Measurements from ENCODE around the gene DPP7. TPM values are rescaled to one million over a fixed set of nuclear protein-coding genes. Genes with fewer than 3 reads are reported as not detected.

Gene DPP7
- total and polyA plus RNA-seq, 2 of the 8 experiments (the other 6 are each of a cell fraction or from before 2014, with no cell fraction given) = 21.2 to 26.8 TPM

DNA sequence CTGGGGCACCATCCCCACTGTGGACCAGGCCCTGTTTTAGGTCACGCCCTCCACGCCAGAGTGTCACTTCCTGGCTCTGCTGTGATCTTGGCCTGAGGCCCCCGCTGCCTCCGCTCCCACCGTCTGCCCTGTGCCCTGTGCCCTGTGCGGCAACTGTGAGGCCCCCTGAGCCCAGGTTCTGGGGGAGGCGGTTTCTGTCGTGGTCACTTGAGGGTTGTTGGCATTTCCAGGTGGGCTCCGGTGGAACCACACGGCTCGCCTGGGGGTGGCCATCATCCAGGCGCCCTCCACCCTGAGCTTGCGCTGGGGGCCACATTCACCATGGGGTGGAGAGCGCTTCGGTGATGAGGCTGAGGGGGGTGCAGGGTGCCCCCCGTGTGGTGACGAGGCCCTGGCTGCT, 6.6 kb downstream of the DPP7 start:
- H4K8ac ChIP-seq (ENCODE audit: extremely low read depth, insufficient read depth, low read length) = no peak overlapping the region; the same call in 1 of the 2 replicates
- H2BK5ac ChIP-seq (ENCODE audit: low read depth, low read length) = no peak overlapping the region
- H3K18ac ChIP-seq (ENCODE audit: extremely low read depth, low read length) = no peak overlapping the region
- no peak overlapping the region for H2BK12ac ChIP-seq (ENCODE audit: low read depth, low read length)
- H3K9me3 ChIP-seq (ENCODE audit: insufficient read depth in 2 of 2, low read depth in 1 of 2, low read length in 1 of 2) = peaks cover 5 to 6% of the 10 kb centered on the region in 2 experiments; a peak in 3 of 4 replicates
- H2AFZ ChIP-seq (ENCODE audit: low read length) = no peak overlapping the region
- no peak for FAIRE-seq
- H2BK20ac ChIP-seq (ENCODE audit: low read length) = no peak overlapping the region
- H2BK120ac ChIP-seq (replicated peaks; ENCODE audit: low read depth, low read length) = no peak overlapping the region
- no peak for DNase-seq (ENCODE audit: low read depth in 1 of 2, low spot score in 2 of 2)
- H3K56ac ChIP-seq (replicated peaks; ENCODE audit: insufficient read length, low read depth, low read length) = no peak overlapping the region
- H3K79me1 ChIP-seq (ENCODE audit: low read depth, low read length) = peaks cover 2% of the 10 kb centered on the region
- no peak overlapping the region for H3K14ac ChIP-seq (ENCODE audit: insufficient read length)
- H4K91ac ChIP-seq (replicated peaks; ENCODE audit: insufficient read length, low read length) = no peak overlapping the region
- no peak overlapping the region for H4K5ac ChIP-seq (ENCODE audit: insufficient read length, low read depth, low read length)
- POLR2A ChIA-PET (ENCODE audit: partially characterized antibody) = interaction anchor here (0.7 kb wide), 1 partner anchor 27 kb away, joined by 3 read pairs; no protein-coding TSS in a partner anchor
- no peaks in the 10 kb centered on the region for H3K79me2 ChIP-seq (ENCODE audit: control insufficient read depth in 1 of 2, insufficient read depth in 2 of 2, low read length in 2 of 2)
- no peak overlapping the region for H2BK15ac ChIP-seq (ENCODE audit: low read length)
- no peak overlapping the region for H3K4me2 ChIP-seq (ENCODE audit: insufficient read depth in 1 of 2, low read depth in 2 of 2, low read length in 2 of 2)
- H3K4ac ChIP-seq (replicated peaks; ENCODE audit: insufficient read length, low read depth, low read length) = no peak overlapping the region
- no peaks in the 10 kb centered on the region for H4K20me1 ChIP-seq (replicated peaks in 1 of 2; ENCODE audit: control insufficient read depth in 1 of 2, insufficient read depth in 2 of 2, low read length in 2 of 2)
- H3K23ac ChIP-seq (ENCODE audit: insufficient read length) = no peak overlapping the region
- peaks cover 0 to 5% (median under 1%) of the 10 kb centered on the region in 4 experiments; a peak in 2 of 7 replicates for H3K27me3 ChIP-seq (replicated peaks in 1 of 4; ENCODE audit: control insufficient read depth in 3 of 4, extremely low read depth in 1 of 4, insufficient read depth in 3 of 4, low read length in 3 of 4)
- TF ChIP-seq, protein P1, sequence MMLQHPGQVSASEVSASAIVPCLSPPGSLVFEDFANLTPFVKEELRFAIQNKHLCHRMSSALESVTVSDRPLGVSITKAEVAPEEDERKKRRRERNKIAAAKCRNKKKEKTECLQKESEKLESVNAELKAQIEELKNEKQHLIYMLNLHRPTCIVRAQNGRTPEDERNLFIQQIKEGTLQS (IDR thresholded peaks at IDR 0.05; ENCODE audit: insufficient read depth, low read depth, low read length) = no peak
- 93% methylated on average over 16 of the region's 17 CpGs; no CpG with 5 or more reads in 1 of the 2 experiments for WGBS, 2 experiments (ENCODE audit: extremely low coverage in 1 of 2, insufficient coverage in 1 of 2, insufficient read length in 1 of 2, insufficient replicate concordance in 2 of 2, low coverage in 1 of 2, low lambda C conversion rate in 2 of 2, missing lambda C conversion rate in 1 of 2)
- H2AK5ac ChIP-seq (ENCODE audit: low read depth, low read length) = no peak overlapping the region
- 0 out of 7 replicates have a peak, but pooled peaks cover 0 to 3% (median 0%) of the 10 kb centered on the region in 4 experiments for H3K4me1 ChIP-seq (replicated peaks in 1 of 4; ENCODE audit: control insufficient read depth in 3 of 4, insufficient read depth in 4 of 4, low read length in 3 of 4)
- no peak overlapping the region for H3K4me3 ChIP-seq (ENCODE audit: extremely low read depth in 1 of 4, insufficient read depth in 2 of 4, low read depth in 3 of 4, low read length in 4 of 4)
- H3K9ac ChIP-seq (replicated peaks in 1 of 4; ENCODE audit: extremely low read depth in 1 of 4, low read depth in 3 of 4, low read length in 3 of 4) = no peak overlapping the region
- peaks cover 6 to 15% (median 11%) of the 10 kb centered on the region in 4 experiments; a peak in 6 of 8 replicates for H3K36me3 ChIP-seq (ENCODE audit: control insufficient read depth in 2 of 4, insufficient read depth in 4 of 4, low read length in 3 of 4)
- H3K23me2 ChIP-seq (ENCODE audit: low read depth, low read length) = no peaks in the 10 kb centered on the region
- no peak overlapping the region for H3K27ac ChIP-seq (ENCODE audit: low read depth, low read length)
- CTCF ChIA-PET (ENCODE audit: partially characterized antibody) = interaction anchor here (1.0 to 1.8 kb wide), 5 partner anchors 12 to 762 kb away, joined by 3 to 4 read pairs (median 3); no protein-coding TSS in a partner anchor
